Left ventricle myocardium inferior (tissue), 1 donor: Measurements from ENCODE around the gene AP3B2. TPM values are rescaled to one million over a fixed set of nuclear protein-coding genes. Genes with fewer than 3 reads are reported as not detected.

Experiments used
- DNase-seq: peaks from one replicate; pipeline ENCODE4 v3.0.0-alpha.2; 2020
- H3K27ac ChIP-seq: fragments of 200-600 bp; replicated peaks from 2 replicates; pipeline ENCODE4 v1.8.0; 2021
- H3K27me3 ChIP-seq: fragments of 200-600 bp; 2 replicates; pipeline ENCODE4 v1.8.0; 2021; ENCODE audit warnings: low read depth
- H3K36me3 ChIP-seq: fragments of 200-600 bp; 2 replicates; pipeline ENCODE4 v1.8.0; 2021
- H3K4me1 ChIP-seq: fragments of 200-600 bp; 2 replicates; pipeline ENCODE4 v1.8.0; 2021
- H3K4me3 ChIP-seq: fragments of 200-600 bp; 2 replicates; pipeline ENCODE4 v1.8.0; 2021; ENCODE audit warnings: mild to moderate bottlenecking, moderate library complexity
- H3K9me3 ChIP-seq: fragments of 200-600 bp; replicated peaks from 2 replicates; pipeline ENCODE4 v1.8.0; 2021
- CTCF ChIP-seq: fragments of 200-600 bp; IDR thresholded peaks from 2 replicates; pipeline ENCODE4 v1.8.0; 2021; ENCODE audit warnings: antibody characterized with exemption, mild to moderate bottlenecking, borderline replicate concordance
- intact Hi-C: fragments of 100-400 bp; cut with micrococcal nuclease; formaldehyde crosslinking; loops from one replicate; pipeline ENCODE4 v1.11.0; 2022
- long read RNA-seq: library from polyadenylated mRNA; unstranded; transcript quantifications from one replicate; pipeline ENCODE4 v2.0.0, GENCODE V29; 2021
- total RNA-seq: library from RNA; stranded (reverse); fragmentation: NEBNext Ultra II Directional; extraction: Animal tissue kit (Norgen Biotek cat#: 25700); gene quantifications from one replicate; pipeline ENCODE4 v1.2.1, GENCODE V29; 2021
- donor health status: DM: no; HTN: yes; CAD: no; lungs with severe emphysema.

Gene AP3B2
- total RNA-seq, result 0.80 TPM
- long read RNA-seq, result 0 reads

GRCh38 chr15:82709421-82710207, at the start of gene AP3B2:
AP3B2 (minus strand) TSS chr15:82709875; CDS start chr15:82709706, 169 bp downstream.
- H3K27me3 ChIP-seq, result peaks cover 69% of the 10 kb centered on the region
- H3K36me3 ChIP-seq, result no peaks in the 10 kb centered on the region
- peak within 1 kb of the TSS; percentile 76 for H3K4me3 ChIP-seq
- H3K27ac ChIP-seq, result peak within 1 kb of the TSS; percentile 30
- DNase-seq, result peak; percentile 66
- no peaks in the 10 kb centered on the region for H3K9me3 ChIP-seq
- intact Hi-C loops, result no loop called here
- H3K4me1 ChIP-seq, result peaks cover 16% of the 10 kb centered on the region
- no peak for TF ChIP-seq CTCF

GRCh38 chr15:82751308-82751707, 41.6 kb upstream of the AP3B2 start:
- H3K4me3 ChIP-seq, result peak overlapping the region; percentile 79
- peaks cover 38% of the 10 kb centered on the region for H3K4me1 ChIP-seq
- no peaks in the 10 kb centered on the region for H3K9me3 ChIP-seq
- TF ChIP-seq CTCF, result no peak
- H3K27ac ChIP-seq, result no peak overlapping the region
- no peaks in the 10 kb centered on the region for H3K27me3 ChIP-seq
- H3K36me3 ChIP-seq, result peaks cover 26% of the 10 kb centered on the region
- intact Hi-C loops, result no loop called here
- DNase-seq, result no peak

GRCh38 chr15:82750831-82751180, 41.1 kb upstream of the AP3B2 start:
- no peak for TF ChIP-seq CTCF
- DNase-seq, result no peak
- Histone ChIP-seq H3K4me3 (peak overlapping the region; percentile 79), H3K9me3 (no peaks in the 10 kb centered on the region), H3K4me1 (peaks cover 38% of the 10 kb centered on the region), H3K36me3 (peaks cover 21% of the 10 kb centered on the region), H3K27me3 (no peaks in the 10 kb centered on the region), H3K27ac (peak overlapping the region; percentile 95)
- intact Hi-C loops, result no loop called here

GRCh38 chr15:82749951-82750830, 40.5 kb upstream of the AP3B2 start:
- Histone ChIP-seq H3K27ac (peak overlapping the region; percentile 95), H3K27me3 (no peaks in the 10 kb centered on the region), H3K4me1 (peaks cover 38% of the 10 kb centered on the region), H3K4me3 (peak overlapping the region; percentile 79), H3K36me3 (peaks cover 15% of the 10 kb centered on the region), H3K9me3 (no peaks in the 10 kb centered on the region)
- peak; percentile 90 for DNase-seq
- no peak for TF ChIP-seq CTCF
- intact Hi-C loops, result no loop called here

- Histone ChIP-seq H3K27me3 (no peaks in the 10 kb centered on the region), H3K4me1 (peaks cover 38% of the 10 kb centered on the region), H3K27ac (no peak overlapping the region), H3K36me3 (peaks cover 5% of the 10 kb centered on the region), H3K9me3 (no peaks in the 10 kb centered on the region), H3K4me3 (no peak overlapping the region)
- intact Hi-C loops, result no loop called here
- no peak for DNase-seq
- no peak for TF ChIP-seq CTCF
These were observed 38.6 kb upstream of the AP3B2 start for GRCh38 chr15:82748315-82748714.
